HG03378 (cell line): ENCODE data around the gene RRAS.
A peak's percentile ranks its signal among the peaks of the same experiment; 100 is the strongest.

Source experiments
- ATAC-seq: cut with Tn5 transposase; IDR thresholded peaks from one replicate; pipeline ENCODE4 v1.9.1; 2021; ENCODE audit warnings: mild to moderate bottlenecking, moderate library complexity; ENCODE audit not compliant: unreplicated experiment

Gene RRAS

DNA sequence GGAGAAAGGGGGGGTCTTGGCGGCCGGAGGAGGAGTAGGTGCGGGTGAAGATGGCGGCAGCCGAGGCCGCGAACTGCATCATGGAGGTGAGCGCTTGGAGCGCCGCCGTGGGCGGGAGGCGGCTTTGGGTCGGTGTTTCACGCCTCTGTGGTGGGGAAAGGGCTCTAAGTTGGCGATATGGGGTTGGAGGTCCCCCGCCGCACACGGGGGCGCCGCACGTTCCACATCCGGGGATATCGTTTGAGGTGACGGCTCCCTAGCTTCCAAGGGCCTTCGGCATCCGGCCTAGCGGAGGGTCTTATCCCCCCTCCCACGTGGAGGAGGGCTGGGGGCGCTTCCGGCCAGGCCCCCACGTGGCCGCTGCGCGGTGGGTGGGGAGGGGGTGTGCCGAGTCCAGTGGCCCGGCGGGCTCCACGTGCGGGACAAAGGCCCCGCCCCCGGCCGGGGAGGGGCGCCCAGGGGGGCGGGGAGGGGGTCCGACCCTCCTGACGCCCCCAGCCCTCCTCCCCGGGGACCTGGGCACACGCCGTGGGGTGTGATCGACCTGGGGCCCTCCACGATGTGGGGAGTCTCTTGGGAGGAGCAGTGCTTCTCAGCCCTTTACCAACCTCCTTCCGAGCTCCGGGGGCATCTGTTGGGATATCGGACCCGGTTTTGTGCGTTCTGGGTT is 37.4 kb upstream of the RRAS start, which contains the start of gene PRMT1:
TSS of gene PRMT1 (plus strand) at position 41 of the 670 bp plus-strand sequence. CDS start at position 51, 10 bp downstream.
- ATAC-seq = no peak

DNA sequence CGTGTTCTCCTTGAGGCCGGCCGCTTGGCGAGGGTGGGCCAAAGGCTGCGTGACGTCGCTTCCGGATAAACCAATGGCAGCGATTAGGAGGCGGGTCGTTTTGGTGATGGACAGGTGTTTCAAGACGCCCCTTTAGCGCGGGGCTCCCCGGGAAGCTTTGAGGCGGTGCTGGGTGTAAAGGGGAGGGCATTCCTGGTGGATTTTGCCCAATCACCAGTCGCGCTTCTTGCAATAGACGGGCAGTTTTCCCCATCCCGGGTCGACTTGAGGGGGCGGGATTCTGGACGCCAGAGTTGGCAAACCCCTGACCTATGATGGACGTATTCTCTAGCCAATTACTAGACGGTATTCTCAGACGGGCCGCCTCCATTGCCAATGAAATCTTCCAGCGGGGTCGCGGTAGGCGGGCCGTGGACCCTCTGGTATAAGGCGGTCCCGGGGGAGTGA is 36.9 kb upstream of the RRAS start:
- ATAC-seq = no peak

DNA sequence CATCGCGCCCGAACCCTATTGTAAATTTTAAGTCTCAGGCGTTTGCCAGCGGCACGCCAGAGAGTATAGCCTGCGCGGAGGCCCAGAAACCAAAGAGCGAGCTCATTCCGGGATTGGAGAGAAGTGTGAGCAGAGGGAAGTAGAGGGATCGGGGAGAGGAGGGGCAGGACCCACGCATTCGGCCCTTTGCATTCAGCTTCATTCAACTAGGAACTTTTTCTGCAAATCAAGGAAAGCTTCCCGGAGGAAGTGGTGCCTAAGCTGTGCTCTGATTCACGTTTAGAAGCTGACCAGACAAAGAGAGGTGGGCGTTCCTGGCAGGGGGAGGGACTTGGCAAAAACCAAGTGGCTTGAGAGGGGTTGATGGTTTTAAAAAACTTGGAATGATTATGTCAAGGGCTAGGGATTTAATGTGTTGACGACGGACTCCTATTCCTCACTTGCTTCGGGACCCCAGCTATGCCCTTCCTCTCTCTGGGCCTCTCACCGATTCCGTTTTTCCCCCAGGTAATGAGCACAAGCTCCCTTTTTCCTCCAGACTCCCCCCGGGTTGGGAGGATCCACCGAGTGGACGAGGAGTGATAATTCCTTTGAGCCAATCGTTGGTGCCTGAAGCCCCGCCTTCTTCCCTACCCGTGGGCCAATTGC is 36.3 kb upstream of the RRAS start:
- ATAC-seq = peak; percentile 54

DNA sequence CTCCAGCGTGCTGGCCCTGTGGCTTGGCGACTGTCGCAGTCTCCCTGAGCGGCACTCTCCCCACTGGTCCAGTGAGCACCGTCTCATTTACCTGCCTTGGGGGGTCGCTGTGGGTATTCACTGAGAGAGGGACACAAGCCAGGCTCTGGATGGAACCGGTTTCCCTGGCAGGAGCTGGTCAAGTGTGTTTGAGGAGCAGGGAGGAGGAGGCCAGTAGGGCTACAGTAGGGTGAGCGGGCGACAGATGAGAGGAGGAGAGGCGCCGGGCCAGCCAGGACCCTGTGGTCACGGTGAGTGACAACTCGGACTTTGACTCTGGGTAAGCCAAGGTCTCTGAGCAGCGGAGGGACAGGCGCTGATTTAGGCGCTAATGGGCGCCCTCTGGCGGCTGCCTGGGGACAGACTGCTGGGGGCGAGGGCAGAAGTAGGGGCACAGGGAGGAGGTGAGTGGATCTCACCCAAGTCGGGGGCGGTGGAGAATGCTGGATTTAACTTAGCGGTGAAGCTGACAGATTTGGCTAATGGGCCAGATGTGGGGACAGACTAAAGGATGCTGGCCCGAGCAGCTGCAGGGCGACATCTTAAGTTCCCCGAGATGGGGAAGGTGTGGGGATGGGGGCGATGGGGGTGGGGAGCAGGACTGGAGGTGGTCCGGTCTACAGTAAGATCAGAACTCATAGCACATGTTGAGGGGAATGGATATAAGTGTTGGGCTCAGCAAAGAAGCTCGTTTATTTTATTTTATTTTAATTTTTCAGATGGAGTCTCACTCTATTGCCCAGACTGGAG is 32.4 kb upstream of the RRAS start:
- ATAC-seq = no peak

DNA sequence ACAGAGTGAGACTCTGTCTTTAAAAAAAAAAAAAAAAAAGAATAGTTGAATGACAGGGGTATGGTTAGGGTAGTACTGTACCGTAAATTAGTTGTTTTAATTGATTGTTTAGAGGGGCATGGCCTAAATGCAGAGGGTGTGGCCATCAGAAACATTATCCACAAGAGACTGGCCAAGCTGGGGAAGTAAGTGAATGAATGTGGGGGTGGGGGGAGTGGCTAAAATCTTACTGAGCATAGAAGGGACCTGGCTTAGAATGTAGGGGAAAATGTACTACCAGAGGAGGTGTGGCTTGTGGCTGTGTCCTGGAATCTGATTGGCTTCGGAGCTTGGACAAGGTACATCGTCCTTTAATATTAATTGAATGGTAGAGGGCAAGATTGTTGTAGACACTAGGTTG is 29.6 kb upstream of the RRAS start:
- no peak for ATAC-seq

DNA sequence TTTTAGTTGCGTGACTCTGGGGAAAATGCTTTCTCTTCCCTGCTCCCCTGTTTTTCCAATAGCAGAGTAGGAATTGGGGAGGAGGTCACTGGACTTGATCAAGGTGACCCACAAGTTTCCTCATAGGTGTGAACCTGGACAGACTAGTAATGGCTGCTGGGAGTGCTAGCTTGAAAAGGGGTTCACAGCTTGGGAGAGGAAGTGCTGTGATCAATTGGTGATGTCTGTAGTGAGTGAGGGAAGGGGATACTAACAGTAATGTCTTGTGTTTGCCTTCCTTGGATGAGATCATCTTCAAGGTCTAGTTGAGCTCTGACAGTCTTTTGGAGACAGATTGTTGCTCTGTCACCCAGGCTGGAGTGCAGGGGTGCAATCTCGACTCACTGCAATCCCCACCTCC is 27.5 kb upstream of the RRAS start:
- ATAC-seq = no peak

DNA sequence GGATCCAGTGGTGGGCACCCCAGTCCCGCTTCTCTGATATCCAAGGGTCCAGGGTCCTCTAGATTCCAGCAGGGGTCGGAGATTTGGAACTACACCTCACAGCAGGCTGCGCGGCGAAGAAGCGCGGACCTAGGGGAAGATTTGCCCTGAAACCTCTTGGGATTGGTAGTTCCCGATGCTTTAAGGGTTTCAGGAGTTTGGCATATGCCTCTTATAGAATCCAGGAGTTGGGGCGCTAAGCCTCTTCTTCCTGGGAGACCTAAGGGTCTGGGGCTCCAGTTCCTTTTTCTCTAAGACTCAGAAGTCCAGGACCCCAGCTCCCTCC is 26.1 kb upstream of the RRAS start:
- no peak for ATAC-seq

DNA sequence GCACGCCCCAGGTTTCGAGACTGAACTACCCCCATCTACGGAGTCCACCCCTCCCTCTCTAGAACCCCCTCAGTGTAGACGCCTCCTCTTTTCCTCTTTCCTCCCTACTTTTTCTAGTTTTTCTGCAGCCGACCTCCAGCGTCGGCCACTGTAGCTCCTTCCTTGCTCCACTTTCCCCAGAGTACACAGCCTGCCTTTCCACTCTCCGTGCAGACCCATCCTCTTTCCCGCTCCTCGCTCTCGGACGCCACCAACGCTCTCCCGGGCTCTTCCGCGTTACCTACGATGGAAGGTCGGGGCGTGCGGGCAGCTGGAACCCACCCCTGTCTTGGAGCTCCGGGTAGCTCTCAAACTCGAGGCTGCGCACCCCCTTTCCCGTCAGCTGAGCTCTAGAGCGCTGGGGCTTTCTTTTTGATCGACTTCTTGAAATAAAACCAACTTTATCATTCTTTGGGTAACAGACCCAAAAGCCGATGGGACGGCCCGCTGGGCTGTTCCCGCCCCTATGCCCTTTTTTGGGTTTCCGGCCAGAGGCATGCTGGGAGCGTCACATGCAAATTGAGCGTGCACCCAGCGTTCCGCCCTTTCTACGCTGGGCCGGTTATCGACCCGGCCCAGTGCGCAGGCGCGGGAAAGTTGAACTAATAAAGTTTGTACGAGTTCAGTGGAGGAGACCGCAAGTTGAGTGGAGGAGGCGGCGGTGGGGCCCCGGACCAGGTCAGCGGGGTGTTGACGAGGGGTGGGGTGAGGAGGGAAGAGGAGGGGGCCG is 25.6 kb upstream of the RRAS start, which contains the start of the genes BCL2L12 and IRF3:
TSS of gene BCL2L12 (plus strand) at position 583 of the 769 bp plus-strand sequence. CDS start 760 bp downstream, outside the sequence.
TSS of gene IRF3 (minus strand) at position 507 of the 769 bp plus-strand sequence. CDS start 1,019 bp downstream, outside the sequence.
- peak; percentile 77 for ATAC-seq

DNA sequence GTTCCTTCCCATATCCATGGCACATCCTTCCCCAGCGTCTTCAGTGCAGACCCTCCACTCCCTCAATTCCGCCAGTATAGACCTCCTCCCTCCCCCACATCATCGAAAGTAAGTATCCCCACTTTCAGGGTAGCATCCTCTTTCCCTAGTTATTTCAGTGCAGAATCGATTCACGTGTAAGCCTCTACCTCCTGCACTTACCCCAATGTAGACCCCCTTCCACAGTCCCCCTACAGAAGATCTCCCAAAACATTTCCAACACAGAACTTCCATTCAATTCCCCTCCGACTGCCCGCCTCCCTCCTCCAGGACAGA is 25.1 kb upstream of the RRAS start:
- ATAC-seq = no peak

DNA sequence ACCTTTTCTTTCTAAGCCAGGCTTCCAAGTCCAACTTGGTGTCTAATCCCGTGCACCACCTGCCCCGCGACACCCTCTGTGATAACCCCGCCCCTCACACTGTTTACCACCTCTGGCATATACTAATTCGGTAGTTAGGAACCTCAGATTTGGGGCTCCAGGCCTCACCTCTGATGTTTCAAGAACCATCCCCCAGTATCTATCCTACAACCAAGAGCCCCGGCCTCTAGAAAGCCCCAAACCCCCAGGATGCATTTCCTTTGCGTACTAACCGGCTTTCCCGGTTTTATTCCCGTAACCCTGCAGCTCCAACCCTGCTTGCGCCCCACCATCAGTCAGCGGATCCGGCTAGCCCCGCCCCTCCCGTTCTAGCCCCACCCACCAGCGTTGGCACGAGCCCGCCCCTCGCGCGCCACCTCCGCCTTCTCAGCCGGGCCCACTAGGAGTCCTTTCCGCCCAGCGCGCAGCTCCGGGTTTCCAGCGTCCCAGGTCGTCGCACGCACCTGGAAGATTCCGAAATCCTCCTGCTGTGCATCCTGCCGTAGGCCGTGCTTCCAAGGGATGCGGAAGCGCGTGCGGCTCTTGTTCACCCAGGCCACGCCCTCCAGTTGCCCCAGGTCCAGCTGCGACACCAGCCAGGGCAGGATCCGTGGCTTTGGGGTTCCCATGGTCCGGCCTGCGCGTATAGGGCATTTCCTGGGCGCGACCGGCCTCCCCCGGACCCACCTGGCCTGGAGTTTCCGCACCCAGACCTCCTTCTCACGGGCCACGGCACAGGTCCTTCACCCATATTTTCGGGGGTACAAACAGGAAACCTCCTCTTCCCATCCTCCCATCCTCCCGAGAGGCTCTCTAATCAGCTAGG is 24.5 kb upstream of the RRAS start:
- ATAC-seq = no peak

DNA sequence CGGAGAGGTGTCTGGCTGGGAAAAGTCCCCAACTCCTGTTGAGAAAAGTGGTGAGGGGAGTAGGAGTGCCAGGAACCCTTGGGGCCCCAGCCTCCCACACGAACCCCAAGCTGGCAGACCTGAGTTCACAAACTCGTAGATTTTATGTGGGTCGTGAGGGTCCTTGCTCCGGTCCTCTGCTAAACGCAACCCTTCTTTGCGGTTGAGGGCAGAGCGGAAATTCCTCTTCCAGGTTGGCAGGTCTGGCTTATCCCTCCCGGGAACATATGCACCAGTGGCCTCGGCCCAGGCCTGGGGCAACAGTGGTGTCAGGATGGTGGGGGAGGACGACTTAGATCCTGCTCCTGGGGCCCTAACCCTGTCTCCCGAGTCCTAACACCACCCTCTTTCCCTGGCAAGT is 23.3 kb upstream of the RRAS start:
- no peak for ATAC-seq

DNA sequence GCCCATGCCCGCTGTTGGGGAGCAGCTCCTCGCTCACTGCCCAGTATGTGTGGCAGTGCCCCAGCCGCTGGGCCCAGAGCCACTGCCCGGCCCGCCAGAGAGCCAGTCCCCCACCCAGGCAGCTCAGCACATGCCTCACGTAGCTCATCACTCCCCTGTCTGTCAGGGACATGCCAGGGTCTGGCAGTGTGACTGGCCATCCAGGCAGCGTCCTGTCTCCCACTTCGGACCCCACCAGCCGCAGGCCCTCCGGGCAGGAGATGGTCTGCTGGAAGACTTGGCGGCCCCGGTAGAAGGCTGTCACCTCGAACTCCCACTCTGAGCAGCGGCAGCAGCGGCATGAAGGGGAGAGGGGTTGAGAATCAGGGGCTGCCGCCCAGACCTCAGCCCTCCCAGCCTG is 22.1 kb upstream of the RRAS start:
- no peak for ATAC-seq

DNA sequence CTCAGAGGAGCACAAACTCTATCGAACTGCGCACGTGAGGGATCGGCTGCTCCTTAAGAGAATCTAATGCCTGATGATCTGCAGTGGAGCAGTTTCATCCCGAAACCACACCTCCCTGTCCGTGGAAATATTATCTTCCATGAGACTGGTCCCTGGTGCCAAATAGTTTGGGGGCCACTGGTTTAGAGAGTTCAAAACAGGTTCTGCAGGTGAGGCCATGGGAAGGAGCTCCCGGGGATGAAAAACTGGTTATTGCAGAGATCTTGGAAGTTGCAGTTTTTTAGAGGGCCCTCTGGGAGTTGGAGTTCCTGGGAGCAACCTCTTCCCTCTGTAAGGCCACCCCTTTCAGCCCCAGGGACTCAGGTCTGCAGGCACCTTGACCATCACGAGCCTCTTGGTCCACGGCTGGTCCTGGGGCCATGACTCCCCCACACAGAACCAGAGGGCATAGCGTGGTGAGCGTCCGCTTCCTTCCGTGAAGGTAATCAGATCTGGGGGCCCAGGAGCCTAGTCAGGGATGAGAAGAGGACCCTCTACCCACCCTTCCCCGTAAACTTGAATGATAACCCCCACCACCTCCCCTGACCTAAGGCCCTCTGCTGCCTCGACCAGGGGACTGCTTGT is 20.5 kb upstream of the RRAS start:
- no peak for ATAC-seq

DNA sequence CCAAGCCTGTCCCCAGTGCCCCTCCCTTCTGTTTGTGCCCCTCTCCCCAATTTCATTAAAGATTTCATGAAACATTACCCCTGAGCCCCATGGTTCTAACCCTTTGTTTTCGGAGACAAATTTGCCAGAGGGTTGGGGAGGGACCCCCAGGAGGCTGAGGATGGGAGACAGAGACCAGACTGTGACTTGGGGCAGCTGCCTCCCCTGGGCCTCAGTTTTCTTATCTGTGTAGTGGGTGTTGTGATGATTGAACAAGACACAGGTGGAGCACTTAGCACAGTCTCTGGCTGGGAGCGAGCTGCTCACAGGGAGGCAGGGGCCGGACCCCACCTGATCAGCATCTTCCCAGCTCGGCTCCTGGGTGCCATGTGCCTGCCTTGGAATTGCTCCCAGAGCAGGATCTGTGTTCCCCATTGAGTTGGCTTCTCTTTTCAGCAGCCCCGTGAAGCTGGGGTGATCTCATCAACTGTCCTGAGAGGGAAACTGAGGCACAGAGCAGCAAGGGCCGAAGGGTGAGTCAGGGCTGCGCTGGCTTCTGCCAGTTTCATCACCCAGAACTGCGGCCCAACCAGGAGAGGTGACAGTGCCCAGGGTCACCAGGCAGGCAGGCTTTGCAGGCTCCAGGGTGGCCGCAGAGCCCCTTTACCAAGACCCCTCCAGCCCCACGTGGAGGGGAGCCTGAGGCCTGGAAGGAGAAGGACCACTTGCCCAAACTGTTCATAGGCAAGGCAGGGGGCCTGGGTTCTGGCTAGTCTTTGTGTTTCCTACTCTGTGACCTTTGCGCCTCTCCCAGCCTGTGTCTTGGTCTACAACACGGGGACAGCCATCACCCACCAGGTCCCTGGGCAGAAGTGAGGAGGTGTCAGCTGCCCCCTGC is 18.9 kb upstream of the RRAS start:
- ATAC-seq = no peak

DNA sequence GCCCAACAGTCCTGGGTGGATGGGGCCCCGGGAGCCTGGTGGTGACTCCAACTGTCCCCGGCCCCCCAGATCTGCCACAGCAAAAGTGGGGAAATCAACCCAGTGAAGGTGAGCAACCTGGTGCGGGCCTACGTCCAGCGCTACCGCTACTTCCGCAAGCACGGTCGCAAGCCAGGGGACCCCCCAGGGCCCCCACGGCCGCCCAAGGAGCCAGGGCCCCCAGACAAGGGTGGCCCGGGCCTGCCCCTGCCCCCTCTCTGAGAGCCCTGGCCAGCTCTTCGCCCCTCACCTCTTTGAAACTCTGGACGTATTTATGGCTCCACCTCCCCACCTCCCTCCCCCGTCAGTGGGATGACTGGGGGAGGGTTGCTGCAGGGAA is 18.2 kb upstream of the RRAS start:
- ATAC-seq = no peak

DNA sequence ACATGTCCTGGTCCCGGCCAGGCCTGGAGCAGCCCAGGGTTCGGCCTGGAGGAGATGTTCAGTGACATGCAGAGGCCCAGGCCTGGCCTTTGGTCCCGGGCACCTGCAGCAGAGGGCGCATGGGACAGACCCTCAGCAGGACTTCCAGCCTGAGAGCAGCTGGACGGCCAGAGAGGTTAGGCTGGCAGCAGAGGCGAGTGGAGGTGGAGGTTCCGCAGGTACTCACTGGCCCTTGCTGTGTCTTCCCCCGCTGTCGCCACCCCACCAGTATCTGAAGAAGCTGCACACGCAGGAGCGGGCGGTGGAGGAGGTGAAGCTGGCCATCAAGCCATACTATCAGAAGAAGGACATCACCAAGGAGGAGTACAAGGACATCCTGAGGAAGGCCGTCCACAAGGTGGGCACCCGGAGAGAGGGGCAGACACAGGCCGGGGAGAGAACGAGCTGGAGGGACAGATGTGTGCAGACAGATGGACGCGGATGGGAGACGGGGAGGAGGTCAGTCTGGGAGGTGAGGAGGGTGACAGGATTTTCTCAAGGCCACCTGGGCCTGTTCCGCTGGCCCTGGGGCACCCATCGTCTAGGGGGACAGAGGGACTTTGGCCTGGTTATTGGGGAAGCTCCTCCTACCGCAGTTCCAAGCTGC is 17.7 kb upstream of the RRAS start:
- no peak for ATAC-seq

DNA sequence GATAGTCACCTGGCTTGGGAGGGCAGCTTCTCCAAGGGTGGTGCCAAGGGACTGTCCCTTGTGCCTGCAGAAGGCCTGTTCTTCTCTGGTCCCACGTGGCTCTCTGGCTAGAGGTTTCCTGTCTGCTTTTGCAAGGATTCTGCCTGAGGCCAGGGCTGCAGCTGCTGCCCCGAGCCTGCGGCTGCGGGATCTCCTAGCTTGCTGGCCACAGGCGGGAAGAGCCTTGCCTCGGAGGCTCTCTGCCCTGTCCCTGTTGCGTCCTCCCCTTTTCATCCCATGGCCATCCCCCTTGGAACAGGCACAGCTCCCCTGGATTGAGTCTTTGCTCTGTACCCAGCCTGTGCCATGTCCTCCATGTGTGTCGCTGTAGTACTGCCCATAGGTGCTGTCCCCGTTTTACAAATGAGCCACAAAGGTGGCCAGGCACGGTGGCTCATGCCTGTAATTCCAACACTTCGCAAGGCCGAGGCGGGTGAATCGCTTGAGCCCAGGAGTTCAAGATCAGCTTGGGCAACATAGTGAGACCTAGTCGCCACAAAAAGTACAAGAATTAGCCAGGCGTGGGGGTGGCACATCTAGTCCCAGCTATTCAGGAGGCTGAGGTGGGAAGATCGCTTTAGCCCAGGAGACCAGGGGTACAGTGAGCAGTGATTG is 16.6 kb upstream of the RRAS start:
- ATAC-seq = no peak
